ENCODE results near the gene PLK2.

The PLK2 gene

DNA sequence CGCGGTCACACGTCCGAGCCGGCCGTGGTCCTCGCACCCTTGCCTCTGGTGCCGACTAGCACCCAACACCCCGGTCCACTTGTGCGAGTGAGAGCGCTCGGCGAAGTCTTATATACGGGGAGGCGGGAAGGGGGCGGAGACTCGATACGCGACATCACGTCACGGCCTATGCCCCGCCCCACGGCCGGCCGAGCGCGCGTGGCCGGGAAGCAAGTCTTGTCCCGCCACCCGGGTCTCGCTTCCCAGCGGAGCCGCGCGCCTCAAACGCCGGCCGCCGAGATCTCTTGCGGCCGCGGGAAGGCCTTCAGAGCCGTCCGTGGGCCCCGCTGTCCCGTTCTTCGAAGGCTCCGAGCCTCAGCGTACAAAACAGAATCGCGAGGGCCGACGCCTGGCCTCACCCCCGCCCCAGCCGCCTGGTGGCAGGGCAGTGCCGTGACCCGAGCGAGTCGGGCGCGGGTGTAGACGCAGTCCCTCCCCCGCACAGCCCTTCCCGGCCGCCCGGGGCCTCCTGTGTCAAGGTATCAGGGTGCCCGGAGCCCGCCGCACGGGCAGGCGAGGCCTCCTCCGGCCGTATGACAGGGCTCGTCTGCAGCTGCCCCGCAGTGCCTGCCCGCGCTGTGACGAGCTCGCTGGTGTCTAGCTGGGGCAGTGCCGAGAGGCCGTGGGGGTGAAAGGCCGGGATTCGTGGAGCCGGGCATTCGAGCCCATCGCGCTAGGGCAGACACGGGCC lies at the start of gene PLK2:
Gene PLK2 (minus strand): TSS at position 85 of the 730 bp plus-strand sequence. CDS start 127 bp downstream, outside the sequence.
- H3K9me3 Mint-ChIP-seq = no peaks in the 10 kb centered on the region
- peak within 1 kb of the TSS; percentile 73 to 82 for H3K4me3 Mint-ChIP-seq
- peak within 1 kb of the TSS; percentile 63 to 84 for H3K27ac Mint-ChIP-seq
- DNase-seq (peak; percentile 85 to 88), ATAC-seq (peak; percentile 86)
- peaks cover 19% of the 10 kb centered on the region for H3K27me3 Mint-ChIP-seq
- peaks cover 17% of the 10 kb centered on the region for H3K4me1 Mint-ChIP-seq

DNA sequence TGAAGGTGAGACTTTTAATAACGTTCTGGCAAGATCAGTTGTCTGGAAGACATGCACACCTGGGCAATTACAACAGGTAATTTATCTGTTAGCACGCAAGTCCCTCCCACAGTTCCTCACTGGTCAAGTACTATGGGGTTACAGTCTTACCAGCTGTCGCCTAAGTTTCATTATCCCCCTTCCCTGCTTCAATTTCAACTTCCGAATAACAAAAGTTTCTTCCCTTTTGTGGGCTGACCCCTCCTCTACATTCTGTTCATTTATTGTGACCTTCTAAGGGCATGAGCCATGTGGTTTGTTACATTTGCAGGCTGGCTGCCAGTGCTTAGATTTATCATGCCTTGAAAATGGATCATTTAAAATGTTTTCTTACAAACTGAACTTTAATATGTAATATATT lies 47.8 kb upstream of the PLK2 start:
- ATAC-seq = no peak
- Mint-ChIP-seq H3K4me1 (no peaks in the 10 kb centered on the region), H3K9me3 (no peaks in the 10 kb centered on the region), H3K4me3 (no peak overlapping the region), H3K27me3 (peaks cover 2% of the 10 kb centered on the region), H3K27ac (no peak overlapping the region)
- DNase-seq = no peak

DNA sequence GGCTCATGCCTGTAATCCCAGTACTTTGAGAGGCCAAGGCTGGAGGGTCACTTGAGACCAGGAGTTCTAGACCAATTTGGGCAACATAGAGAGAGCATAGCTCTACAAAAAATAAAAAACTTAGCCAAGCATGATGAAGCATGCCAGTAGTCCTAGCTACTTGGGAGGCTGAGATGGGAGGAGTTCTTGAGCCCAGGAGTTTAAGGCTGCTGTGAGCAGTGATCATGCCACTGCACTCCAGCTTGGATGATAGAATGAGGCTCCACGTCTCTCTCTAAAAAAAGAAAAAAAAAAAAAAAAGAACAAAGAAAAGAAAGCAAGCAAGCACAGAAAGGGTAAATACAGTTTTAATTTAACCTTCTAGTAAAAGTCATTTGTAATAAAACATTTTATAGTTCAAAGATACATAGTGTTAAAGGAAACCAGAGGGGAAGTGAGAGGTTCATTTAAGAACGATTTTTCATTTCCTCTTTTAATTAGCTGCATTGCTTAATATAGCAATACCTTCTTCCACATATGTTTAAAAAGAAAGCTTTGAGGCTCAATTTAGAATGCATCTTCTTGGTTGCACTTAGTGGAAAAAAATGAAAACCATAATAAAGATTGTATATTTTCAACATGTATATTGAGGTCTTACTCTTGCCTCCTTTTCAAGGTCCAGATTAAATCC lies 46.2 kb upstream of the PLK2 start:
- ATAC-seq (no peak), DNase-seq (no peak)
- no peaks in the 10 kb centered on the region for H3K9me3 Mint-ChIP-seq
- peaks cover 7% of the 10 kb centered on the region for H3K27me3 Mint-ChIP-seq
- no peaks in the 10 kb centered on the region for H3K4me1 Mint-ChIP-seq
- no peak overlapping the region for H3K4me3 Mint-ChIP-seq
- H3K27ac Mint-ChIP-seq = no peak overlapping the region

DNA sequence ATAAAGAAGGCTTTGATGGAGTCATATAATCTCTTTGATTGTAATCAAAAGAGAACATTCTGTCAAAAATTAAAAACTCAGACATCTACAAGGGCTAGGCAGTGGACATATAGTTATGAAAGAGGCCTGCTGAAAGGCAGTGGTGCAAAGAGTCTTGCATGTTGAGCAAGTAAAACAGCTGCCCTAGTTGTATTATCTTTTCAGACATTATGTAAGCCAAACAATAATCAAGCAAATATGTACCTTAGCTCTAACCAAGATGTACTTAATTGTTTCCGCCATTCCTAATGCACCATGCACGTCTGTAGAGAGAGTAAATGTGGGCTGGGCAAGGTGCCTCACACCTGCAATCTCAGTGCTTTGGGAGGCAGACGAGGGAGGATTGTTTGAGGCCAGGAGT lies 45.6 kb upstream of the PLK2 start:
- no peaks in the 10 kb centered on the region for H3K9me3 Mint-ChIP-seq
- no peak for ATAC-seq
- H3K27ac Mint-ChIP-seq = no peak overlapping the region
- no peaks in the 10 kb centered on the region for H3K4me1 Mint-ChIP-seq
- H3K4me3 Mint-ChIP-seq = no peak overlapping the region
- DNase-seq = no peak
- H3K27me3 Mint-ChIP-seq = peaks cover 7% of the 10 kb centered on the region

DNA sequence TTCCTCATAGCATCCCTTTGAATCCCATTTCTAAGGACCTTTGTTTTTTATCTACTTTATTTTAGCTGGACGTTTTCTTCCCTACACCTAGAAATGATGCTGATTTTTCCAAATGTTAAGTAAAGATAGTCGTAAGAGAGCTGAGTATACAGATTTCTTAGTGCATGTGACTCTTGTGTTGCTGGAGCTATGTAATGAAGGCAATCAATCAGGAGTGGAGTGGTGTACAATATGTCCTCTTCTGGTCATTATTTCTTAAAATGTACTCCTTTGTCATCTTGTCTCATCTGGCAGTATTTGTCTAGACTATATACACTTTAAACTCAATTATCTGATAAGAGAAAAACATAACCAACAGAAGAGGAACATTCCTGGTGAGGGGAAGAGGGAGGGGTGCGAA lies 44.9 kb upstream of the PLK2 start:
- Mint-ChIP-seq H3K9me3 (no peaks in the 10 kb centered on the region), H3K27me3 (peaks cover 7% of the 10 kb centered on the region), H3K27ac (no peak overlapping the region), H3K4me1 (peaks cover 6% of the 10 kb centered on the region), H3K4me3 (no peak overlapping the region)
- no peak for DNase-seq
- ATAC-seq = no peak

DNA sequence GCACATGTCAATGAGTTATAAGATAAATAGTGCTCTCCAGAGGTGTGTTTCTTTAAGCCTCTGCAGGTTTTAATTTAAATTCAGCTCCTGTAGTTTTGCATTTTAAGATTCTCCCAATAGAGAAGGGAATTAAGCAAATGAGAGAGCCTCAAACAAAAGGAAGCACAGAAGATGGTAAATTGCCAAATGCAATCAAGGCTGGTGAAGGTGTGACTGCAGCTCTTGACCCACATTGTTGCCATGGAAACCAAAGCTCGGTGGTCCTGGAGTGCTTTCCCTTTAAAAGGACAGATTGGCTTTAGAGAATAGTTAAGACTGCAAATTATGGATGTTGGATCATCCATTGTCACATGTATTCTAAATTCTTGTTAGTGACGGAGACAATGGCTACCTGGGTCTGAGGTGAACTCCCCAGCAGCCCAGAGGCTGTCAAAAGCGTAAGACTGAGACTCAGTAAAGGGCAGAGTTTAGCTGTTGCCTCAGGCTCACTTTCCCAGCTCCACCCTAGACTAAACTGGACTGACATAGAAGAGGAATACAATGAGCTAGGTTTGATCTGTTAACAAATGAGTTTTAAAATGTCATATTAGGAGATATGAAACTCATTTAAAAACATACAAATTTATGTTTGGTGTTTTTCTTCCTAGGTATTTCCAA lies 43.6 kb upstream of the PLK2 start:
- no peak overlapping the region for H3K27ac Mint-ChIP-seq
- H3K9me3 Mint-ChIP-seq = no peaks in the 10 kb centered on the region
- H3K4me1 Mint-ChIP-seq = peaks cover 10% of the 10 kb centered on the region
- no peak for ATAC-seq
- no peak for DNase-seq
- no peak overlapping the region for H3K4me3 Mint-ChIP-seq
- H3K27me3 Mint-ChIP-seq = peaks cover 7% of the 10 kb centered on the region

DNA sequence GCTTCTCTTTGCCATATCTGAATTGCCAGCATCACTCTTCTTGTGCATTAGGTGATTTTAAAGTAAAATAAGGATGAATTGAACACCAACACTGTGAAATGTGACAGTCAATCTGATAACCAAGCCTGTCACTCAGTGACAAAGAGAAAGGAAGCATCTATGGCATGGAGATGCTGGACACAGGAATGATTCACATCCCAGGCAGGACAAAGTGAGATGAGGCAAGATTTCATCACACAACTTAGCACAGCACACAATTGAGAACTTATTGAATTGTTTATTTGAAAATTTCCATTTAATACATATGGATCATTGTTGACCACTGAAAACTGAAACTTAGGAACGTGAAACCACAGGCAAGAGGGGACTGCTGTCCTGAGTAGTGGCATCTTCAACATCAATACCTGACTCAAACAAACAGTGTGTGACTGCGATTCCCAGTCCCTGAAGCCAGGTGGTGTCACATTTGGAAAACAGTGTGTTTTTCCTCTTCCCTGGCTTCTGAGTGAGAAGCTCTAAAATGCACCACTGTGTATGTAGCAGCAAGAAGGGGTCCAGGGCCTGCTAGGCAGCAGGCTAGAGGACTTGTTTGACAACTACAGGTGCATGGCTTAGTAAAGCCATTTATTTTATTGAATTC lies 42.0 kb upstream of the PLK2 start:
- ATAC-seq (no peak), DNase-seq (no peak)
- Mint-ChIP-seq H3K4me1 (peaks cover 10% of the 10 kb centered on the region), H3K27ac (no peak overlapping the region), H3K9me3 (no peaks in the 10 kb centered on the region), H3K4me3 (no peak overlapping the region), H3K27me3 (peaks cover 7% of the 10 kb centered on the region)

DNA sequence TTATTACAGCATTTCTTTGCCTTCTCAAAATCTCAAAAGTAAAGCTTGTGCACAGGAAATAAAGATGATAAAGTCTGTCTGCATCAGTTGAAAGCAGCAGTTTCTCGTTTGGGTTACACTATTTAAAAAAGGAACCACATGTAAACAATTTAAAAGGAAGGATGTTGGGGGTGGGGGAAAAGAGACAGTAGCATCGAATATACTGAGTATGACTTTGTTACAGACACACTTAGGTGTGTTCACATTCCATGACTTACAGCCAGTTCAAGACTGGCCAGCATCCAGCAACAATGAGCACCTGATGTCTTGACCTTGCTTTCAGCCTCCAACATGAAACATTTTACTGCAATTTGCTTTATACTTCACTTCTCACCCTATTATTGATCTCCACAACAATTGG lies 40.1 kb upstream of the PLK2 start:
- no peaks in the 10 kb centered on the region for H3K9me3 Mint-ChIP-seq
- H3K27ac Mint-ChIP-seq = no peak overlapping the region
- H3K4me1 Mint-ChIP-seq = peaks cover 10% of the 10 kb centered on the region
- H3K27me3 Mint-ChIP-seq = peaks cover 7% of the 10 kb centered on the region
- no peak for ATAC-seq
- no peak overlapping the region for H3K4me3 Mint-ChIP-seq
- DNase-seq = no peak

DNA sequence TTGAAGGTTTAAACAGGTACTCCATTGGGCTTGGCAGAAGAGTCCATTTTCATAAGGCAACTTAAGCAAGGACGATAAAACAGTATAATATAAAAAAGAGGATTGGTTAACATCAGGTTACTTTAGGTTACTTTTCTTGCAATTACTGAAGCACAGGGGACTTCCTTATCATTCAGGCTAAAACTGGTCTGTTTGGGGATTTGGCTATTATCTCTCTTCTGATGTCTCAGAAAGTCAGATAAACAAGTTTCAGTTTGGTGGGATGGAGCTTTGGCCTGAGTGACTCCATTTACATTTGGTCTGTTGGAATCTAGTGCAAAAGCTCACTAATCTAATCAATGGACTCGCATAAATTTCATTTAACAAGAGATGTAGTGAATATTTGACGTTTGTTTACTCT lies 39.3 kb upstream of the PLK2 start:
- Mint-ChIP-seq H3K4me3 (no peak overlapping the region), H3K4me1 (peaks cover 10% of the 10 kb centered on the region), H3K9me3 (no peaks in the 10 kb centered on the region), H3K27me3 (peaks cover 7% of the 10 kb centered on the region), H3K27ac (no peak overlapping the region)
- ATAC-seq = no peak
- DNase-seq = no peak

DNA sequence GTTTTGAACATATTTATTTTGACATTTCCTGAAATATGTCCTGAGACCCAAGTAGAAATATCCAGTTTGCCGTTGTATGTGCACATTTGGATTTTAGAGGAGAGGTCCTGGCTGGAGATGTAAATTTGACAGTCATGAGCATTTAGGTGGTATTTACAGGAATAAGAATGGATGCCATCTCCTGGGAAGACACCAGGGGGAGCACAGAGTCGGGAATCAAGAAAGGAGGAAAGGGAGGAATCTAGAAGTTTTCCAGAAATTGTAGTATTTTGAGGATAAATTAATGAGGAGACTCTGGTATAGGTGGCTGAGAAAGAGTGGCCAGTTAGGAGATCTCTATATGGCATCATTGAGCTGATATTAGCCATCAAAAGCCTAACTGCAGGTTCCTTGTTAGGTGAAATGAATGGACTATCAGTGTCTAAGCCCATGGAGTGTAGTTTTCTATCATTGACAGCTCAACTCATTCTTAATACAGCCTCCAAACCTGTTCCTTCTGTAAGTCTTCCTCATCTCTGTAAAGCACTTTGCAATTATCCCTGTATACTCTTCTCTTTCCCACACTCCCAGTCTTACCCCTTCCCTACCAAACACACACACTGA lies 38.6 kb upstream of the PLK2 start:
- DNase-seq (no peak), ATAC-seq (no peak)
- peaks cover 7% of the 10 kb centered on the region for H3K27me3 Mint-ChIP-seq
- no peak overlapping the region for H3K27ac Mint-ChIP-seq
- H3K9me3 Mint-ChIP-seq = no peaks in the 10 kb centered on the region
- H3K4me1 Mint-ChIP-seq = peaks cover 10% of the 10 kb centered on the region
- no peak overlapping the region for H3K4me3 Mint-ChIP-seq

DNA sequence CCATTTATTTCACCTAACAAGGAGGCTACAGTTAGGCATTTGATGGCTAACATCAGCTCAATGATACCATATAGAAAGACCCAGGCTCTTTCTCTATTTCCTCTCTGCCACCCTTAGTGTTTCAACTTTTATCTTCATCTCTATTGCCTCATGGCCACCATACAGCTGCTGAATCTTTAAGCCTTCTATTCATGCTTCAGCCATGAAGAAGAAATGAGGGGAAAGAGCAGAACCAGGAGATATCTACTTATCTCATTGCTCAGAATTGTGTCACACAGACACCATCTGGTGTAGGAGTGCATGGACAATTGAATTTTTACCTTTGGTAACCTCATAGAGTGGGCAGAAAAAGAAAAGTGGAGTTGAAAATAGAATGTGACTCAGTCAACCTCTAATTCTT lies 38.0 kb upstream of the PLK2 start:
- no peak for DNase-seq
- Mint-ChIP-seq H3K4me1 (peaks cover 10% of the 10 kb centered on the region), H3K4me3 (no peak overlapping the region), H3K9me3 (no peaks in the 10 kb centered on the region), H3K27me3 (peaks cover 7% of the 10 kb centered on the region), H3K27ac (no peak overlapping the region)
- ATAC-seq = no peak

DNA sequence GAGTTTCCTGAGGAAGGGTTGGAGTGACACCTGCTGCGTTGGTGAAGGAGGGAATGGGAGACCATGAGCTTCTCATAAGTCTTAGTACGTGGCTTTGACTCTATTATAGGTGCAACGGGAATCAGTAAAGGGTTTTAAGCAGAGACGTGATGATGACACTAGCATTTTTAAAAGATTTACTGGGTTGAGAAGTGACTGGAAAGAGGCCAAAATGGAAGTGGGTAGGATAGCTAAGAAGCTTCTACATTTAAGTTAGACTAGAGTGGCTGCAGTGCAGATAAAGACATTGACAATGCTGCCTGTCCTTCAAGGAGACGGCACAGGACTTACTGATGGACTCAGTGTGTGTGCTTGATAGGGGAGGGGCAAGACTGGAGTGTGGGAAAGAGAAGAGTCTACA lies 37.5 kb upstream of the PLK2 start:
- no peak for DNase-seq
- H3K9me3 Mint-ChIP-seq = no peaks in the 10 kb centered on the region
- peaks cover 2% of the 10 kb centered on the region for H3K27me3 Mint-ChIP-seq
- peaks cover 10% of the 10 kb centered on the region for H3K4me1 Mint-ChIP-seq
- ATAC-seq = no peak
- no peak overlapping the region for H3K4me3 Mint-ChIP-seq
- no peak overlapping the region for H3K27ac Mint-ChIP-seq

DNA sequence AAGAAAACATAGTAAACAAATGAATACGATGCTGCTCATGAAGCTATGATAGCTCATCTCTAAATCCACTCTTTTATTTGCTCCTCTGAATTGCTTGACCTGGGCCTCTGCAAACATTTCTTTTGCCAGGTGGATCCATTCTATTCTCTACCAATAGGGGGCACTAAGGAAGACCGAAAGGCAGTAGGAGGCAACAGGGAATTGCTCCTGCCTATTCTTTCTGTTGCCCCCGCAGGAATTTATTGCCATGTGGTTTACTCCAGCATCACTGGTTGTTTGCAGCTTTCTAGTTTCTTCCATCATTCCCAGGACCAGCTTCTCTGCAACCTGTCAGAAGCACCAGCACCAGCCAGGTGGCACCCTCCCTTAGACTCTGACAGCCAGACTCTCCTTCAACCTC lies 36.6 kb upstream of the PLK2 start:
- DNase-seq (no peak), ATAC-seq (no peak)
- Mint-ChIP-seq H3K27ac (no peak overlapping the region), H3K4me3 (no peak overlapping the region), H3K27me3 (no peaks in the 10 kb centered on the region), H3K9me3 (no peaks in the 10 kb centered on the region), H3K4me1 (peaks cover 10% of the 10 kb centered on the region)

DNA sequence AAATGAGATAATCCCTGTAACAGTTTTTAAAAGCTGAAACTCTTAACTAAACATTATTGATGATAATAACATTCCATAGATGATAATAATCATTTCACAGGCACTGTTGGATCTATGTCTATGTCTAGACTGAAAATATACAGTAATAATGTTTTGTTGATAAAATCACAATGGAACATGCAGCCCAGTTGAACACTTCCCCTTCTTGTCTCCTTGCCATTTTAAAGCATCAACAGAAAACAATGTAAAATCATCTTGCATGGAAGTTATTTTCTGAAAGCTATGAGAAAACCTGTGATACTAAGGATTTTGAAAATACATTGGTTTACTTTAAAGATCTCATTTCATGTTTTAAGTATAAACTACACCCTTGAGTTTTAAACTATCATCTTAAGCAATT lies 33.3 kb upstream of the PLK2 start:
- ATAC-seq = no peak
- no peaks in the 10 kb centered on the region for H3K4me1 Mint-ChIP-seq
- DNase-seq = no peak
- no peak overlapping the region for H3K4me3 Mint-ChIP-seq
- no peaks in the 10 kb centered on the region for H3K9me3 Mint-ChIP-seq
- H3K27me3 Mint-ChIP-seq = peaks cover 7% of the 10 kb centered on the region
- H3K27ac Mint-ChIP-seq = no peak overlapping the region

DNA sequence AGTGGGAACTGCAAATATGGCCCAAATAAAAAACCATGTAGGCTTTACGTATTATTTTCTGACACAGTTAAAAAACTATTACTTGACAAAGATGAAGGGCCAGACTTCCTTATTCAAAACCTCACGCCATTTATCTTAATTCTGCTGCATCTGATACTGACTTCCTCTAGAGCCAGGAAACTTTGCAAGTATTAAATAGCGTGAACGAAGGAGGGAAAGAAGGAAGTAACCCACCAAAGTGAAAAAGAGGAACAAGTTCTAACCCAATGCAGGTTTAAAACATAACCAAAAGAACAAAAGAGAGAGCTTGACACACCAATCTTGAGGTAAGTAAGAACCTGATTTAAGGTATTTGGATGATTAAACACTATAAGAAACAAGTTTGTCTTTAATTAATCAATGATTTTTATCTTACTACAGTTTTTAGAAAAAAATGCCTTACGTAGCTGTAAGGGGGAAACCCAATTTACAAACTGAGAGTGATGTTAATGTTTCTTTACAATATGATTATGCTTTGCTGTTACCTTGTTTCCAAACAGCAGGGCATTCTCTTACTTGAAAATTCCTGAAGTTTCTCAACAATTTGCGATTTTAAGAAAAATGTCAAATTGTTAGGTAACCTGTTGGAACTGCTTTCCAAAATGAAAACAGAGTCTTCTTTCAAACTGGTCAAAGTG lies 31.5 kb upstream of the PLK2 start, which contains the start of gene GAPT:
Gene GAPT (plus strand): TSS at position 220 of the 677 bp plus-strand sequence. CDS start 3,102 bp downstream, outside the sequence.
- Mint-ChIP-seq H3K27ac (no peak within 1 kb of the TSS), H3K4me1 (no peaks in the 10 kb centered on the region), H3K4me3 (no peak within 1 kb of the TSS), H3K27me3 (peaks cover 7% of the 10 kb centered on the region), H3K9me3 (no peaks in the 10 kb centered on the region)
- ATAC-seq (no peak), DNase-seq (no peak)

Data from stimulated activated naive CD8-positive, alpha-beta T cell treated with anti-CD3 and anti-CD28 coated beads, Interleukin-15, amount 100 ng/mL, for 72 hours (primary cell).